Activated CD4-positive, alpha-beta T cell treated with anti-CD3 and anti-CD28 coated beads, Interleukin-2, amount 10 ng/mL, durations not matched to agents 24 days and 14 days (primary cell): ENCODE measurements around the gene MRPL57. TPM values are rescaled to one million over a fixed set of nuclear protein-coding genes. Genes with fewer than 3 reads are reported as not detected.
"Not testable (repeated sequence)": the region's sequence is repeated elsewhere in the genome, so short reads cannot be mapped to it uniquely, and the experiment has no call there.

Source experiments
- DNase-seq: peaks from one replicate; pipeline ENCODE4 v3.0.0; 2022
- H3K27ac Mint-ChIP-seq: one replicate; pipeline ENCODE4 v1.8.0; 2022; ENCODE audit warnings: mild to moderate bottlenecking, mixed read lengths
- H3K27me3 Mint-ChIP-seq: one replicate; pipeline ENCODE4 v1.8.0; 2022; ENCODE audit warnings: mixed read lengths
- H3K36me3 Mint-ChIP-seq: one replicate; pipeline ENCODE4 v1.8.0; 2022; ENCODE audit warnings: low read depth, mild to moderate bottlenecking, mixed read lengths
- H3K4me1 Mint-ChIP-seq: one replicate; pipeline ENCODE4 v1.8.0; 2021; ENCODE audit warnings: mixed read lengths
- H3K4me3 Mint-ChIP-seq: one replicate; pipeline ENCODE4 v1.8.0; 2022; ENCODE audit warnings: mild to moderate bottlenecking, moderate library complexity, mixed read lengths
- H3K9me3 Mint-ChIP-seq: one replicate; pipeline ENCODE4 v1.8.0; 2021; ENCODE audit warnings: mixed read lengths
- intact Hi-C: fragments of 100-400 bp; cut with micrococcal nuclease; formaldehyde crosslinking; loops from one replicate; pipeline ENCODE4 v1.15.1; 2023
- total RNA-seq: library from RNA; stranded (reverse); gene quantifications from 2 replicates; pipeline ENCODE4 v1.2.3, GENCODE V29; 2022

Gene MRPL57
- total RNA-seq, 1 donor from 2014 or later, result 33.0 TPM

- Mint-ChIP-seq H3K36me3 (peaks cover 20% of the 10 kb centered on the region), H3K4me1 (peaks cover 3% of the 10 kb centered on the region), H3K27me3 (no peaks in the 10 kb centered on the region), H3K27ac (no peak overlapping the region), H3K9me3 (no peaks in the 10 kb centered on the region), H3K4me3 (no peak overlapping the region)
- intact Hi-C loops, result no loop called here
- DNase-seq, result no peak
Measured at GRCh38 chr13:21164631-21165030, 11.8 kb upstream of the MRPL57 start.

GRCh38 chr13:21165606-21166005, 10.9 kb upstream of the MRPL57 start:
- DNase-seq, H3K4me1 Mint-ChIP-seq, H3K27ac Mint-ChIP-seq, H3K9me3 Mint-ChIP-seq, H3K4me3 Mint-ChIP-seq, intact Hi-C loops, H3K27me3 Mint-ChIP-seq: not testable (repeated sequence)
- H3K36me3 Mint-ChIP-seq, result peaks cover 20% of the 10 kb centered on the region

- H3K27me3 Mint-ChIP-seq, result no peaks in the 10 kb centered on the region
- no peaks in the 10 kb centered on the region for H3K9me3 Mint-ChIP-seq
- H3K4me1 Mint-ChIP-seq, result peaks cover 15% of the 10 kb centered on the region
- intact Hi-C loops, result loop anchor here (10.0 kb wide), 1 partner anchor 433 kb away; the partner anchor contains the start of gene MICU2
- DNase-seq, result no peak
- H3K27ac Mint-ChIP-seq, result no peak overlapping the region
- peaks cover 30% of the 10 kb centered on the region for H3K36me3 Mint-ChIP-seq
- no peak overlapping the region for H3K4me3 Mint-ChIP-seq
Measured at GRCh38 chr13:21171420-21171819, 5.0 kb upstream of the MRPL57 start.

- Mint-ChIP-seq H3K4me1 (peaks cover 21% of the 10 kb centered on the region), H3K36me3 (peaks cover 37% of the 10 kb centered on the region)
- DNase-seq, H3K27ac Mint-ChIP-seq, H3K4me3 Mint-ChIP-seq, H3K9me3 Mint-ChIP-seq, H3K27me3 Mint-ChIP-seq: not testable (repeated sequence)
- intact Hi-C loops, result loop anchor here (10.0 kb wide), 1 partner anchor 431 kb away; the partner anchor contains the start of gene MICU2
Measured at GRCh38 chr13:21173767-21174166, 2.7 kb upstream of the MRPL57 start.

DNA sequence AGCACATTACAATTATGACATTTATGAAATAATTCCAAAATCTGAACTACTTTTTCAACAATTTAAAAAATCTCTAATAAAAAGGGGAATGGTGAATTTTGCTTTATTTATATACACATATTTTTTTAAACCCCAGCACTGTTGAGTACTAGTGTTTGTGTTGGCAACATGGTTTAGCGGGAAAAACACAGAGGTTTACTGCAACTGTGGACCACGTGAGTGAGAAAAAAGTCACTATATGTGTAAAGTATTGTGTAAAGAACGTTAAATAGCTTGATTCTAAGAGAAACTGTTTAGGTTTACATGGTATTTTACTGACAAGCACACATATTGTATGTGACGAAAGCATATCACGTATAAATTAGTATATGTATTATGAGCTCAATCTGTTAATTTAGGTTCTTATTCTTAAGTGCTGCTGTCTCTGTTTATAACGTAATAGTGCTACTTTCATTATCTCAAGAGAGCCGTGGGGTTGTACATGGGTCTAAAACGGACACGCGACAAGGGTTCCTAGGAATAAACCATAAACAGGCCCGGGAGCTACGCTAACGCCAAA, 723 bp upstream of the MRPL57 start:
- Mint-ChIP-seq H3K4me1 (peaks cover 23% of the 10 kb centered on the region), H3K9me3 (no peaks in the 10 kb centered on the region), H3K27ac (peak overlapping the region; percentile 98), H3K4me3 (peak overlapping the region; percentile 99), H3K36me3 (peaks cover 33% of the 10 kb centered on the region), H3K27me3 (no peaks in the 10 kb centered on the region)
- intact Hi-C loops, result loop anchor here (1.0 to 10.0 kb wide), 5 partner anchors 123 to 429 kb away; partner anchors contain the start of genes MICU2 and XPO4
- DNase-seq, result no peak

DNA sequence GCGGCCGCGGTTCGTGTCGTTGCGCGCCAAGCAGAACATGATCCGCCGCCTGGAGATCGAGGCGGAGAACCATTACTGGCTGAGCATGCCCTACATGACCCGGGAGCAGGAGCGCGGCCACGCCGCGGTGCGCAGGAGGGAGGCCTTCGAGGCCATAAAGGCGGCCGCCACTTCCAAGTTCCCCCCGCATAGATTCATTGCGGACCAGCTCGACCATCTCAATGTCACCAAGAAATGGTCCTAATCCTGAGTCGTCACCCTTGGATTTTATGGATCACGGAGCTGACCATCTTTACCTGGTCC, 475 bp downstream of the MRPL57 start:
- intact Hi-C loops, result loop anchor here (1.0 to 10.0 kb wide), 5 partner anchors 122 to 428 kb away; partner anchors contain the start of genes MICU2 and XPO4
- Mint-ChIP-seq H3K27ac (peak overlapping the region; percentile 98), H3K4me1 (peaks cover 23% of the 10 kb centered on the region), H3K27me3 (no peaks in the 10 kb centered on the region), H3K36me3 (peaks cover 29% of the 10 kb centered on the region), H3K9me3 (no peaks in the 10 kb centered on the region), H3K4me3 (peak overlapping the region; percentile 99)
- no peak for DNase-seq

- H3K27me3 Mint-ChIP-seq, result no peaks in the 10 kb centered on the region
- peaks cover 10% of the 10 kb centered on the region for H3K4me1 Mint-ChIP-seq
- intact Hi-C loops, result loop anchor here (2.0 kb wide), 1 partner anchor 71 kb away; no protein-coding TSS in a partner anchor
- no peaks in the 10 kb centered on the region for H3K9me3 Mint-ChIP-seq
- no peak overlapping the region for H3K4me3 Mint-ChIP-seq
- H3K36me3 Mint-ChIP-seq, result peaks cover 20% of the 10 kb centered on the region
- no peak for DNase-seq
- H3K27ac Mint-ChIP-seq, result no peak overlapping the region
Measured at GRCh38 chr13:21181671-21182070, 5.2 kb downstream of the MRPL57 start.

- H3K36me3 Mint-ChIP-seq, H3K27ac Mint-ChIP-seq, H3K4me1 Mint-ChIP-seq, H3K9me3 Mint-ChIP-seq, H3K27me3 Mint-ChIP-seq, intact Hi-C loops, H3K4me3 Mint-ChIP-seq, DNase-seq: not testable (repeated sequence)
Measured at GRCh38 chr13:21186410-21186809, 10.0 kb downstream of the MRPL57 start.

- intact Hi-C loops, H3K9me3 Mint-ChIP-seq, H3K36me3 Mint-ChIP-seq, H3K4me1 Mint-ChIP-seq, H3K27ac Mint-ChIP-seq, DNase-seq, H3K4me3 Mint-ChIP-seq: not testable (repeated sequence)
- H3K27me3 Mint-ChIP-seq, result peaks cover 10% of the 10 kb centered on the region
Measured at GRCh38 chr13:21194756-21195155, 18.3 kb downstream of the MRPL57 start.

DNA sequence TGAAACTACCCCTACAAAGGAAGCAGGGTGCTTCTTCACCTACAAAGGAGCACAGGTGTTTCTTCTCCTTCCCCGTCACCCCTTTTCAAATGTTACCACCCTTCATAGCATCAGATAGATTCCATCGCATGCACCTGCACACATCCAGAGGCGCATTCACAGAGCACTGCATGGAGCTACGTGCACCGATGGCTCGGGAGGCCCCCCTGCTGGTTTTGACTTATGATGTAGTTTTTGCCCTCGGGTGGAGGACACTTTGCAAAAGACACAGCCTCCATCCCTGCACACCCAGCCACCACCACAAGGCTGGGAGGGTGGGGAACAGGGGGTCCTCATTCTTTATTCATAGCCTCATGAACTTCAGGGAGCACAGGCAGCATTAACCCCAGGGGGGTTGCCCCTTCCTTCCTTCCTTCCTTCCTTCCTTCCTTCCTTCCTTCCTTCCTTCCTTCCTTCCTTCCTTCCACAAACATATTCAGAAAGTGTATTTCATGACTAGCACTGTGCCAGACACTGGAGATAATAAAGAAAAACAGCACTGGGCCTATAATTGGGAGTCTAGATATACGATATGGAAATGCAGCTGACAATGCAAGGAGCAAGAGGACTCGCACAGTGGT, 21.3 kb downstream of the MRPL57 start:
- intact Hi-C loops, H3K4me3 Mint-ChIP-seq, DNase-seq, H3K4me1 Mint-ChIP-seq, H3K9me3 Mint-ChIP-seq, H3K36me3 Mint-ChIP-seq, H3K27ac Mint-ChIP-seq: not testable (repeated sequence)
- peaks cover 10% of the 10 kb centered on the region for H3K27me3 Mint-ChIP-seq

DNA sequence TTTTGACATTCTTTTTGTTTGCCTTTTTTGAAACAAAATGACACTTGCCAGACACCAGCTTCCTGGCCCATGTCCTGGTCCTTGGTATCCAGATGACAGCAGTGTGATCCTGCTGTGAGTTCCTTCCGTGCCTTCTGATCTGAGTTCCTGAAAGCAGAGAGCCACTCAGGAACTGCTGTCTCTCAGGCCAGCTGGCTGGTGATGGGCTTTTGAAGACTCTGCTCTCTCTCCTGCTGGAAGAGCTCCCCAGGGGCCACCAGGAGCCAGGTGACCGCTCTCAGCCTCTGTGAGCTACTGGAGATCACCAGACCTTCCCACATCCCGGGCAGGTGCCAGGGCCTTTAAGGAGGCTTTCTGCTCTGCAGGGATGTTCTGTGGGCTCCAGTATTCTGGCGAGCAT, 21.9 kb downstream of the MRPL57 start:
- H3K9me3 Mint-ChIP-seq, intact Hi-C loops, H3K36me3 Mint-ChIP-seq, DNase-seq, H3K4me1 Mint-ChIP-seq, H3K27ac Mint-ChIP-seq, H3K4me3 Mint-ChIP-seq: not testable (repeated sequence)
- H3K27me3 Mint-ChIP-seq, result peaks cover 10% of the 10 kb centered on the region

DNA sequence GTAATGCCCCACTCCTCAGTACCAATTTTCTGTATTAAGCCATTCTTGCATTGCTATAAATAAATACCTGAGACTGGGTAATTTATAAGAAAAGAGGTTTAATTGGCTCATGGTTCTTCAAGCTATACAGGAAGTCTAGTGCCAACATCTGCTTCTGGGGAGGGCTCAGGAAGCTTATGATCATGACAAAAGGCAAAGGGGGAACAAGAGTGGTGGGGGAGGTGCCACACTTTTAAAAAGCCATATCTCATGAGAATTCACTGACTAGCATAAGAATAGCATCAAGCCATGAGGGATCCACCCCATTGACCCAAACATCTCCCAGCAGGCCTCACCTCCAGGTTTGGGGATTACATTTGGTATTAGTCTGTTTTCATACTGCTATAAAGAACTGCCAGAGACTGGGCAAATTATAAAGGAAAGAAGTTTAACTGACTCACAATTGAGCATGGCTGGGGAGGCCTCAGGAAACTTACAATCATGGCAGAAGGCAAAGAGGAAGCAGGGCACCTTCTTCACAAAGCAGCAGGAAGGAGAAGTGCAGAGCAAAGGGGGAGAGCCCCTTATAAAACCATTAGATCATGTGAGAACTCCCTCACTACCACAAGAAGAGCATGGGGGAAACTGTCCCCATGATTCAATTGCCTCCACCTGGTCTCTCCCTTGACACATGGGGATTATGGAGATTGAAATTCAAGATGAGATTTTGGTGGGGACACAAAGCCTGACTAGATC, 25.2 kb downstream of the MRPL57 start:
- intact Hi-C loops, DNase-seq, H3K36me3 Mint-ChIP-seq, H3K27ac Mint-ChIP-seq, H3K9me3 Mint-ChIP-seq, H3K4me1 Mint-ChIP-seq, H3K4me3 Mint-ChIP-seq, H3K27me3 Mint-ChIP-seq: not testable (repeated sequence)

- no peaks in the 10 kb centered on the region for H3K4me1 Mint-ChIP-seq
- peaks cover 4% of the 10 kb centered on the region for H3K9me3 Mint-ChIP-seq
- DNase-seq, result no peak
- no peak overlapping the region for H3K4me3 Mint-ChIP-seq
- peaks cover 2% of the 10 kb centered on the region for H3K27me3 Mint-ChIP-seq
- H3K36me3 Mint-ChIP-seq, result no peaks in the 10 kb centered on the region
- no peak overlapping the region for H3K27ac Mint-ChIP-seq
- intact Hi-C loops, result no loop called here
Measured at GRCh38 chr13:21202767-21203531, 26.5 kb downstream of the MRPL57 start.
